Aorta (tissue), 5 donors: ENCODE results near the gene SUMO2. TPM values are rescaled to one million over a fixed set of nuclear protein-coding genes. Genes with fewer than 3 reads are reported as not detected.

Experiments used
- ATAC-seq: fragments of 200-7000 bp; cut with Tn5 transposase; one replicate; pipeline ENCODE4 v1.9.1; 2022; ENCODE audit warnings: moderate library complexity; ENCODE audit not compliant: low FRiP score
- DNase-seq, 2 donors: peaks; one replicate each; pipeline ENCODE4 v3.0.0-alpha.2; 2020
- H3K27ac ChIP-seq, 2 donors: one replicate each; pipeline ENCODE4 v1.5.1; 2013; ENCODE audit warnings: low read length in 2 of 2, mild to moderate bottlenecking in 2 of 2, moderate library complexity in 2 of 2, control low read depth in 1 of 2, inconsistent platforms in 1 of 2, low read depth in 1 of 2
- H3K27me3 ChIP-seq, 2 donors: one replicate each; pipeline ENCODE4 v1.6.1; 2013; ENCODE audit warnings: control low read depth in 1 of 2, low read length in 1 of 2, mild to moderate bottlenecking in 1 of 2, moderate library complexity in 1 of 2; ENCODE audit not compliant: insufficient read depth in 2 of 2, control insufficient read depth in 1 of 2
- H3K36me3 ChIP-seq, 2 donors: one replicate each; pipeline ENCODE4 v1.6.1; 2013; ENCODE audit warnings: control low read depth in 1 of 2, low read length in 1 of 2, mild to moderate bottlenecking in 1 of 2; ENCODE audit not compliant: insufficient read depth in 2 of 2, control insufficient read depth in 1 of 2
- H3K4me1 ChIP-seq, 2 donors: one replicate each; pipeline ENCODE4 v1.6.1; 2013; ENCODE audit warnings: low read length in 2 of 2, control low read depth in 1 of 2, mild to moderate bottlenecking in 1 of 2, moderate library complexity in 1 of 2; ENCODE audit not compliant: insufficient read depth in 2 of 2, control insufficient read depth in 1 of 2
- H3K4me3 ChIP-seq, 2 donors: one replicate each; pipeline ENCODE4 v1.5.1; 2013; ENCODE audit warnings: low read length in 2 of 2, control low read depth in 1 of 2, mild to moderate bottlenecking in 1 of 2
- H3K9me3 ChIP-seq: one replicate; pipeline ENCODE4 v1.6.1; 2013; ENCODE audit warnings: mild to moderate bottlenecking, low read length; ENCODE audit not compliant: control insufficient read depth
- WGBS, 2 donors: extraction: QIAGEN DNeasy Blood & Tissue Kit; methylation state at CpG; one replicate each; pipeline ENCODE4 v1.1.7; 2013; 5-methylcytosine and 5-hydroxymethylcytosine counted together
- intact Hi-C, 2 donors: fragments of 100-400 bp; cut with DNase I; formaldehyde crosslinking; loops; one replicate each; pipeline versions ENCODE4 v1.14.2 to v1.15.0; 2022
- polyA plus RNA-seq, 2 donors: library from polyadenylated mRNA; stranded (reverse); fragments of 200-250 nt; gene quantifications; one replicate each; pipeline ENCODE4 v1.2.3, GENCODE V29; 2013
- total RNA-seq, 2 donors: library from RNA; stranded (reverse); fragmentation: NEBNext Ultra II Directional; extraction: Animal tissue kit (Norgen Biotek cat#: 25700); gene quantifications; one replicate each; pipeline ENCODE4 v1.2.1, GENCODE V29; 2021
- donor health status: healthy with polysubstance abuse.
- donor health status: Bipolar disorder and iron deficiency.
- donor health status: DM: no; HTN: no; CAD: no.
- donor health status: DM: no; HTN: no; CAD: no.
- donor health status: DM: yes; HTN: yes; CAD: no.

Gene SUMO2
- total and polyA plus RNA-seq, 4 donors, result 96.2 to 280 (median 188) TPM

DNA sequence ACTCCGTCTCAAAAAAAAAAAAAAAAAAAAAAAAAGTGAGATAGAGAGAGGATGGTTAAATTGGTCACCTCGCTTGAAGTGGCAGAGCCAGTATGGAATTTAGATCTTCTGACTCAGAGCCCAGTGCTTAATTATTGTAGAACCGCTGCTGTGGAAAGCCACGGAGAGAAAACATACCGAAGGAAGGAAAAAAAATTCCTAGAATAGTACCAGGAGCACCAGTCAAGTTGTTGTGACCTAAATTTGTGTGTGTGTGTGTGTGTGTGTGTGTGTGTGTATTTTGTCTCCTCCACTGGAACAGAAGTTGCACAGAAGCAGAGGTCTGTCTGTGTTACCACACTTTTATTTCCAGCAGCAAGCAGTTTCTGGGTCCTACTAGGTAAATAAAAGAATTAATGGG is 12.1 kb upstream of the SUMO2 start:
- no peak for DNase-seq
- intact Hi-C loops, result no loop called here
- H3K9me3 ChIP-seq, result no peaks in the 10 kb centered on the region
- no peak overlapping the region for H3K27ac ChIP-seq
- ATAC-seq, result no peak
- H3K36me3 ChIP-seq, result no peaks in the 10 kb centered on the region
- no peak overlapping the region for H3K4me3 ChIP-seq
- no peaks in the 10 kb centered on the region for H3K4me1 ChIP-seq
- no peaks in the 10 kb centered on the region for H3K27me3 ChIP-seq
- 38 to 41% methylated on average over 4 of the region's 5 CpGs for WGBS, 2 donors

- H3K27ac ChIP-seq, result no peak overlapping the region
- intact Hi-C loops, result no loop called here
- no peaks in the 10 kb centered on the region for H3K27me3 ChIP-seq
- no peaks in the 10 kb centered on the region for H3K36me3 ChIP-seq
- H3K9me3 ChIP-seq, result no peaks in the 10 kb centered on the region
- WGBS, 2 donors, result 56 to 59% methylated on average over 4 of the region's 4 CpGs
- ATAC-seq, result no peak
- no peak for DNase-seq
- H3K4me1 ChIP-seq, result no peaks in the 10 kb centered on the region
- no peak overlapping the region for H3K4me3 ChIP-seq
These were observed 8.8 kb upstream of the SUMO2 start for GRCh38 chr17:75191584-75191983.

GRCh38 chr17:75188614-75189013 is 5.9 kb upstream of the SUMO2 start:
- H3K4me1 ChIP-seq, result no peaks in the 10 kb centered on the region
- no peak for DNase-seq
- no peaks in the 10 kb centered on the region for H3K36me3 ChIP-seq
- WGBS, 2 donors, result 90 to 91% methylated on average over 6 of the region's 6 CpGs
- H3K27ac ChIP-seq, result no peak overlapping the region
- H3K27me3 ChIP-seq, result no peaks in the 10 kb centered on the region
- H3K9me3 ChIP-seq, result no peaks in the 10 kb centered on the region
- intact Hi-C loops, result loop anchor here in 1 of 2 donors (10.0 kb wide), 1 partner anchor 134 kb away; no protein-coding TSS in a partner anchor
- no peak for ATAC-seq
- H3K4me3 ChIP-seq, result no peak overlapping the region

DNA sequence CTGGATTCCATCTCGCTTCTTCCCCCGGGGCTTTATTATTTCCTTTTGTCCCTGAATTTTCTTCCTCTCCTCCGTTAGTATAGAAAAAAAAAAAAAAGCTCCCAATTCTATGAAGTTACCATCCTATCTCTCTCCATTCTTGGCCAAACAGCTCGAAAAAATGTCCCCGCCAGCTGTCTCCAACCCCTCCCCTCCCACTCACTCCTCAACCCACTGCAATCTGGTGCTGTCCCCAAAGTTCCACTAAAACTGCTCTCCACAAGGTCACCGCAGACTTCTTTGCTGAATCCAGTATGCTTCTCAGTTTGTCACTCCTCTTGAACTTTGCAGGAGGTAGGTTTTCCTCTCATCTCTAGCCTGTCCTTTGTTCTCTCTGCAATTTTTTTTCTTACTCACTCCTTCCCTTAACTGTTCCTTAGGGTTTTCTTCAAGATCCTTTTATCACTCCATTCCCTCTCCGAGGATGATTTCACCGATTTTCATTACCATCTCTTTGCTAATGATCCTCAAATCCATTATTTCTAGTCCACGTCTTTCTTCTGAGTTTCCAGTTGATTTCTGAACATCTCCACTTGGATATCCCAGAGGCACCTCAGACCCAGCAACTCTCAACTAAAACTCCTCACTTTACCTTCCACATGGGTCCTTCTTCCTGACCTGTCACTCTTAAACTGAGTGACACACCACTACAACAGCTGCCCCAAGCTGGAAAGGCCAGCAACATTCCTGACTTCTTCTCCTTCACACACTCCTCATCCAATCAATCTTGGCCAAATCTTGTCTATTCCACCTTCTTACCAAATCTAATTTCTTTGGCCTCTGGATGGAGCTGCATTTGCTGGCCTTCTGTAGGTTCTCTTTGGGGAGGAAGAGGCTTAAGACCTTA is 1.5 kb upstream of the SUMO2 start:
- Histone ChIP-seq H3K27ac (no peak overlapping the region), H3K36me3 (no peaks in the 10 kb centered on the region), H3K27me3 (no peaks in the 10 kb centered on the region), H3K9me3 (no peaks in the 10 kb centered on the region), H3K4me3 (no peak overlapping the region), H3K4me1 (no peaks in the 10 kb centered on the region)
- WGBS, 2 donors, result 96 to 97% methylated on average over 9 of the region's 9 CpGs
- no peak for ATAC-seq
- intact Hi-C loops, result loop anchor here (5.0 to 10.0 kb wide), 2 partner anchors 72 to 129 kb away; no protein-coding TSS in a partner anchor
- DNase-seq, result peak in 1 of 2 donors; percentile 2

GRCh38 chr17:75182319-75182568 is 515 bp downstream of the SUMO2 start:
- Histone ChIP-seq H3K4me1 (no peaks in the 10 kb centered on the region), H3K27me3 (no peaks in the 10 kb centered on the region), H3K27ac (peak overlapping the region in 1 of 2 donors; percentile 43), H3K4me3 (peak overlapping the region; percentile 85 to 99), H3K36me3 (no peaks in the 10 kb centered on the region), H3K9me3 (no peaks in the 10 kb centered on the region)
- 0 to 1% methylated on average over 32 to 33 of the region's 33 CpGs for WGBS, 2 donors
- ATAC-seq (peak; percentile 20), DNase-seq (peak in 1 of 2 donors; percentile 79)
- intact Hi-C loops, result loop anchor here (5.0 to 10.0 kb wide), 2 partner anchors 70 to 127 kb away; no protein-coding TSS in a partner anchor

DNA sequence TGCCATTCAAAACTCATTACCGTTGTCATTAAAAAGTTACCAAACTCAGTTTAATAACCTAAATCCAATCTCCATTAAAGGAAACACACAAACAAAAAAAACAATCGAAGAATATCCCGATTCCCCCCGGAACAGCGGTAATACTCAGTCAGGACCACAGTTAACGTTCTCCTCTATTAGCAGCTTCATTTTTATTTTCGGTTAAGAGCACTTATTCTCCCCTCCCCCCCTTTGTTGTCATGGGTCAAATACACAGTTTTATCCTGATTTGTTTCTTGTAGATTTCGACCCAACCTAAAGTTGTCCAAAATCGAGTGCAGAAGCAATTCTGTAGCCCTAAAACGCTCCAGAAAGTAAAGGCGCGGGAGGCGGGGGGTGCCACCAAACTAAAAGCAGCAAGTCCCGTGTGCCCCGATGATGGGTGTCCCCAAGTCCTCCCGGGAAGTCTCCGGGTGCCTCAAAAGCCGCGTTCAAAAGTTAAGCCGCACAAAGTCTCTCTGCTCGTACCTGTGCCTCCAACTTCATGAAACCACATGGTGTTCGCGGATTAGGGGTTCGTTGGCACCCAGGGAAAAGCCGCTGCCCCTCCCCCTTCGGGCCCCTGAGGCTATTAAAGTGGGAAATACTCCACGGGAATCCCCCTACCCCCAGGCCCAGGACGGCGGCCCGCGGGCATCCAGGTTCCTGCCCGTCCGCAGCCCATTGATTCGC is 996 bp downstream of the SUMO2 start:
- H3K4me1 ChIP-seq, result no peaks in the 10 kb centered on the region
- H3K36me3 ChIP-seq, result no peaks in the 10 kb centered on the region
- intact Hi-C loops, result loop anchor here (5.0 to 10.0 kb wide), 2 partner anchors 69 to 127 kb away; no protein-coding TSS in a partner anchor
- H3K27ac ChIP-seq, result peak overlapping the region in 1 of 2 donors; percentile 43
- DNase-seq, result no peak
- H3K27me3 ChIP-seq, result no peaks in the 10 kb centered on the region
- peak overlapping the region; percentile 85 to 99 for H3K4me3 ChIP-seq
- no peaks in the 10 kb centered on the region for H3K9me3 ChIP-seq
- 0% methylated on average over 34 of the region's 34 CpGs for WGBS, 2 donors
- ATAC-seq, result peak; percentile 9

DNA sequence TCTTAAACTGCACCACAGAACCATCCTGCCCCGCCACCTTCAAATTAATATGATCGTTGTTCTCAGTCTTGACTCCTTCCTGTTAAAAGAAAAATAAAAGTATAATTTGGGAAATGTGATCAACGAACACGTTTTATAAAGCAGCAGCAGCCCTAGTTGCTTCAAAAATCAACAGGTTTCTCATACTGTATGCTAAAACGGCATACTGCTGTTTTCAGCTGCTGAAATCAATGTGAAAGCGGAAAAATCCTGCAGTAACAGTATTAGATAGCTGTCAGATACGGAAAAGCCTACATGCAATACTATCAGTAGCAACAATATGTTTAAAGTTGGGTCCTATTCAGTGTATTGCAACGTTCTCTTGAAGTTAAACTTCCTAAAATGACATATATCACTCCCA is 1.6 kb downstream of the SUMO2 start:
- WGBS, 2 donors, result 7 to 8% methylated on average over 8 of the region's 8 CpGs
- Histone ChIP-seq H3K4me1 (no peaks in the 10 kb centered on the region), H3K4me3 (peak overlapping the region; percentile 85 to 99), H3K27me3 (no peaks in the 10 kb centered on the region), H3K9me3 (no peaks in the 10 kb centered on the region), H3K36me3 (peaks cover 0 to 2% of the 10 kb centered on the region in 2 donors), H3K27ac (no peak overlapping the region)
- DNase-seq, result no peak
- no peak for ATAC-seq
- intact Hi-C loops, result loop anchor here (5.0 to 10.0 kb wide), 2 partner anchors 69 to 126 kb away; no protein-coding TSS in a partner anchor

DNA sequence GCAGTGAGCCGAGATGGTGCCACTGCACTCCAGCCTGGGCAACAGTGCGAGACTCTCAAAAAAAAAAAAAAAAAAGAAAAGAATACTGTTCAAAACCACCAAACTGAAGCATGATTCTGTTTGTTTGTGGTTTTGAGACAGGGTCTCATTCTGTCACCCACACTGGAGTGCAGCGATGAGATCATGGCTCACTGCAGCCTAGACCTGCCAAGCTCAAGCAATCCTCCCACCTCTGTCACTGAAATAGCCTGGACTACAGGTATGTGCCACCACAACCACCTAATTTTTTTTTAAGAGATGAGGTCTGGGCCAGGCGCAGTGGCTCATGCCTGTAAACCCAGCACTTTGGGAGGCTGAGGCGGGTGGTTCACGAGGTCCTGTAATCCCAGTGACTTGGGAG is 4.3 kb downstream of the SUMO2 start:
- Histone ChIP-seq H3K27ac (no peak overlapping the region), H3K36me3 (peaks cover 0 to 4% of the 10 kb centered on the region in 2 donors), H3K27me3 (no peaks in the 10 kb centered on the region), H3K4me1 (no peaks in the 10 kb centered on the region), H3K4me3 (no peak overlapping the region), H3K9me3 (no peaks in the 10 kb centered on the region)
- WGBS, 2 donors, result 92% methylated on average over 6 of the region's 6 CpGs
- intact Hi-C loops, result loop anchor here in 1 of 2 donors (10.0 kb wide), 1 partner anchor 64 kb away; no protein-coding TSS in a partner anchor
- DNase-seq (no peak), ATAC-seq (no peak)
